Mammary epithelial cell (primary cell): ENCODE measurements around the gene TIFAB.

Source experiments
- EZH2 ChIP-seq: IDR thresholded peaks from 2 replicates; pipeline ENCODE4 v1.6.1; 2012; ENCODE audit warnings: low read length, inconsistent platforms, borderline replicate concordance
- TF ChIP-seq, protein P1 (sequence below), 2 donors: IDR thresholded peaks in 1 of 2; conservative IDR thresholded peaks in 1 of 2; 2 replicates each; pipeline ENCODE4 v1.5.1; 2011 to 2012; ENCODE audit warnings: inconsistent platforms in 2 of 2, low read length in 2 of 2, mild to moderate bottlenecking in 2 of 2, control low read depth in 1 of 2, low read depth in 1 of 2; ENCODE audit not compliant: insufficient read depth in 1 of 2; ENCODE audit errors: extremely low read depth in 1 of 2

DNA sequence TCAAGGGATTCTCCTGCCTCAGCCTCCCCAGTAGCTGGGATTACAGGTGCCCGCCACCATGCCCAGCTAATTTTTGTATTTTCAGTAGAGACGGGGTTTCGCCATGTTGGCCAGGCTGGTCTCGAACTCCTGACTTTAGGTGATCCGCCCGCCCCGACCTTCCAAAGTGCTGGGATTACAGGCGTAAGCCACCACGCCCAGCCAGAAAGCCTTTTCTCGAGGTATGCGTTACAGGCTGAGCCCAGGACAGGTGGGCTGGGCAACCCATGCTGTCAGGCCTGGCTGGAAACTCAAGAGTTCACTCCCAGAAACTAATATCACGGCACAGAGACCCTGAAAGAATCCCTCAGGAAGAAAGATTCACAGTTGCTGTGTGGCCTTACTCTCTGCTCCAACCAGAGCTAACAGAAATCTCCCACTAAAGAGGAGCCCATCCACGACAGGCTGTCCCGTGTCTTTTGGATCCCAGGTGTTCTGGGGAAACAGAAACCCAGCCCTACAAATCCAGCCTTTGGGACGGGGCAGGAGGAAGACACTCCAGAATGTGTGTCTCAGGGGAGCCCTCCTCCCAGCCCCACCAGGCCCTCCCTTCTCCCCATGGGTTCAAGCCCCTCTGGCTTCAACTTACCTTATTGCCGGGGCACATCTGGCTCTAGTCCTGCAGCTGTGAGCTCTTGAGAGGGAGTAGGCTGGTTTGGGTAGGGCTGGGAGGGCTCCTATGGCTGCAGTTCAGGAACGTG lies 400 bp downstream of the TIFAB start:
- TF ChIP-seq, protein P1, sequence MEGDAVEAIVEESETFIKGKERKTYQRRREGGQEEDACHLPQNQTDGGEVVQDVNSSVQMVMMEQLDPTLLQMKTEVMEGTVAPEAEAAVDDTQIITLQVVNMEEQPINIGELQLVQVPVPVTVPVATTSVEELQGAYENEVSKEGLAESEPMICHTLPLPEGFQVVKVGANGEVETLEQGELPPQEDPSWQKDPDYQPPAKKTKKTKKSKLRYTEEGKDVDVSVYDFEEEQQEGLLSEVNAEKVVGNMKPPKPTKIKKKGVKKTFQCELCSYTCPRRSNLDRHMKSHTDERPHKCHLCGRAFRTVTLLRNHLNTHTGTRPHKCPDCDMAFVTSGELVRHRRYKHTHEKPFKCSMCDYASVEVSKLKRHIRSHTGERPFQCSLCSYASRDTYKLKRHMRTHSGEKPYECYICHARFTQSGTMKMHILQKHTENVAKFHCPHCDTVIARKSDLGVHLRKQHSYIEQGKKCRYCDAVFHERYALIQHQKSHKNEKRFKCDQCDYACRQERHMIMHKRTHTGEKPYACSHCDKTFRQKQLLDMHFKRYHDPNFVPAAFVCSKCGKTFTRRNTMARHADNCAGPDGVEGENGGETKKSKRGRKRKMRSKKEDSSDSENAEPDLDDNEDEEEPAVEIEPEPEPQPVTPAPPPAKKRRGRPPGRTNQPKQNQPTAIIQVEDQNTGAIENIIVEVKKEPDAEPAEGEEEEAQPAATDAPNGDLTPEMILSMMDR (conservative IDR thresholded peaks at IDR 0.05 in 1 of 2, IDR thresholded peaks at IDR 0.05 in 1 of 2; ENCODE audit: extremely low read depth in 1 of 2, insufficient read depth in 1 of 2, low read depth in 1 of 2, low read length in 2 of 2), result no peak
- TF ChIP-seq EZH2, result no peak
